ENCODE data around the gene EPHB6. TPM values are rescaled to one million over a fixed set of nuclear protein-coding genes. Genes with fewer than 3 reads are reported as not detected.

The EPHB6 gene
- total RNA-seq, 4 donors from 2014 or later: 16.9 to 89.0 (median 45.7) TPM

DNA sequence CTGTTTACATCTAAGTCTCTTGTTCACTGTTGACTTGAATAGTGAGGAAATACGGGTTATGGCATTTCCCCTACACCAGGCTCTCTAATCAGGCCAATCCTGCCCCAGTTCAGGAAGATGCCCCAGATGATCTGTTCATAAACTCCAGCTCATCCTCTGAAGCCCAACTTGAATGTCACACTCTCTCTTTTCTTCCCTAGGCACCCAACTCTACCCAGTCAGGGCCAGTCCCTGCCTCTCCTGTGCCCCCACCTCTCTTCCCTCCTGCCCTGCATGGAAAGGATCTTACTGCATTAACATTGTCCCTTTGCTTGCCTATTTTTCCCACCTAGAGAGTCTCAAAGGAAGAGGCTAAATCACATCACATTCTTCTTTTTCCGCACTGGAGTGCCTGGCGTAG lies 41.3 kb downstream of the EPHB6 start:
- TF ChIP-seq, protein P1, sequence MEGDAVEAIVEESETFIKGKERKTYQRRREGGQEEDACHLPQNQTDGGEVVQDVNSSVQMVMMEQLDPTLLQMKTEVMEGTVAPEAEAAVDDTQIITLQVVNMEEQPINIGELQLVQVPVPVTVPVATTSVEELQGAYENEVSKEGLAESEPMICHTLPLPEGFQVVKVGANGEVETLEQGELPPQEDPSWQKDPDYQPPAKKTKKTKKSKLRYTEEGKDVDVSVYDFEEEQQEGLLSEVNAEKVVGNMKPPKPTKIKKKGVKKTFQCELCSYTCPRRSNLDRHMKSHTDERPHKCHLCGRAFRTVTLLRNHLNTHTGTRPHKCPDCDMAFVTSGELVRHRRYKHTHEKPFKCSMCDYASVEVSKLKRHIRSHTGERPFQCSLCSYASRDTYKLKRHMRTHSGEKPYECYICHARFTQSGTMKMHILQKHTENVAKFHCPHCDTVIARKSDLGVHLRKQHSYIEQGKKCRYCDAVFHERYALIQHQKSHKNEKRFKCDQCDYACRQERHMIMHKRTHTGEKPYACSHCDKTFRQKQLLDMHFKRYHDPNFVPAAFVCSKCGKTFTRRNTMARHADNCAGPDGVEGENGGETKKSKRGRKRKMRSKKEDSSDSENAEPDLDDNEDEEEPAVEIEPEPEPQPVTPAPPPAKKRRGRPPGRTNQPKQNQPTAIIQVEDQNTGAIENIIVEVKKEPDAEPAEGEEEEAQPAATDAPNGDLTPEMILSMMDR (IDR thresholded peaks at IDR 0.05): no peak
- ATAC-seq (ENCODE audit: low FRiP score): no peak
- DNase-seq (ENCODE audit: low spot score): no peak

DNA sequence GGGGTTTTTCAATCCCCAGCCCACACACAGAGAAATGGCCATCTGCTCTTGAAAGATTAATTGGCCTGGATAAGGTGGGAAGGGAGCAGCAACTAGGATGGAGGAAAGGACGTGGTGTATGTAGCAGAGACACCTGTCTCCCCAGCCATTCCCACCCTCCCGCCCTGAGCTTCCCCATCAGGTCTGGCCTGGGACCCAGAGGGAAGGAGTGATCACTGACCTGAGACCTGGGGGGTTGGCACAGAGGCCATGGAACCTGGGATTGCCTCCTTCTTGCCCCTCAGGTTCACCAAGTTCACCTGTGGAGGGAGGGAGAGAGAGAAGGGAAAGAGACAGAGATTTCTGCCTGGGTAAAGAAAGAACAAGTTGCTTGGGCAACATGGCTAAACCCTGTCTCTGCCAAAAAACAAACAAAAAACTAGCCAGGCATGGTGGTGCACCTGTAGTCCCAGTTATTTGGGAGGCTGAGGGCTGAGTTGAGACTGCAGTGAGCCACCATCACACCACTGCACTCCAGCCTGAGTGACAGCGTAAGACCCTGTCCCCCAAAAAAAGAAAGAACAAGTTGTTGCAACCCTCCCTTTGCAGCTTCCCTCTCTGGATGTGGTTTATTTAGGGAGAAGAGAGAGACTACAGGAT lies 42.0 kb downstream of the EPHB6 start:
- TF ChIP-seq, protein P1 (IDR thresholded peaks at IDR 0.05): no peak
- DNase-seq (ENCODE audit: low spot score): no peak

DNA sequence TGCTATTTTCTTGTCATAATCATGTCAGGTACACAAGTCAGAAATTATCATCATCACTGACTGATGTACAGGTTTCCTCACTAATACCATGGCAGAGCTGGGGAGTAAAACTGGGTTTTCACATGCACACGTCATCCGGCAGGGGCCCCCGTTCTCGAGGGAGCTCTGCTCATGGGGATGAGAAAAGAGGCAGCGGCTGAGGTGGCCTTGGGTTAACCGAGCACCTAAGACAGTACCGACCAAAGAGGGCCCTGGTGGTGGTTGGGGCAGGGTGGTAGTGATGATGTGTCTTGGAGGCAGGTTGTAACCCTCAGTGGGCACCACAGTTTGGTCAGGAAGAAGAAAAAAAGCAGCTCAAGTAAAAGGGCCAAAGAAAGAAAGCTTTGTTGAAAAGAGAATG lies 42.8 kb downstream of the EPHB6 start:
- DNase-seq (ENCODE audit: low spot score) (no peak), ATAC-seq (ENCODE audit: low FRiP score) (no peak)
- TF ChIP-seq, protein P1 (IDR thresholded peaks at IDR 0.05): no peak

More for the DNA sequence above, 42.0 kb downstream of the EPHB6 start:
- no peak for ATAC-seq (ENCODE audit: low FRiP score)

DNA sequence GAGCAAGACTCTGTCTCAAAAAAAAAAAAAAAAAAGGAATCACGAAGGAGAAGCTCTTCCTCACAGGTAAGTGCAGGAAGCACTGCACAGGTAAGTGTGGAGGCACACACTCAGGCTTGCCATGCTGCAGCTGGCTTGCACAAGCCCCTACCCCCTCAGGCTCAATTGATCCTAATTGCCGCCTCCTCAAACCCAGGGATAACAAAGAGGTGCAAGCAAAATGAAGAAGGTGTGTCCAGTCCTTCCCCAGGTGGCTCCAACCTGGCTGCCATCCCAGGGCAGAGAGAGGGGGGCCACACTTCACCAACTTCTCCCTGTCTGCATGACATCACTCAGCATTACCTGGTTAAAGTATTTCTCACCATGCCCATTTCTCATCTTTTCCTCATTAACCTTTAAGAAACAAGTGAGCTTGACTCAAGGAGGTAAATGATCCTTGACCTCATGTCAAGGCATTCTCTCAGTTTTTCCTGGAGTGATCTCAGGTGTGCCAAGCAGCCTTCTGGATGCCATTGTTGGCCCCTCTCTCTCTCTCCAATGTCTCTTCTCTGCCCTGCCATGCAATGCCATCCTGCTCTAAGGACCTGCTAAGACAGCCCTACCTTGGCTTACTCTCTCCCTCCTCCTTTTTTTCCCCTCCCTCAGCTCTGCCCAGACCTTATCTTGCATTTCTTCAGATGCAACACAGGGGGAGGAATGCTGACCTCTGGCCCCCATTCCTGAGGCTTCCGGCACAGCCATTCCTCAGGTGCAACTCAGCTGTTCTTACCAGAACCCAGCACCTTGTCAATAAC lies 43.7 kb downstream of the EPHB6 start:
- ATAC-seq (ENCODE audit: low FRiP score) (no peak), DNase-seq (ENCODE audit: low spot score) (no peak)
- TF ChIP-seq, protein P1 (IDR thresholded peaks at IDR 0.05): no peak

DNA sequence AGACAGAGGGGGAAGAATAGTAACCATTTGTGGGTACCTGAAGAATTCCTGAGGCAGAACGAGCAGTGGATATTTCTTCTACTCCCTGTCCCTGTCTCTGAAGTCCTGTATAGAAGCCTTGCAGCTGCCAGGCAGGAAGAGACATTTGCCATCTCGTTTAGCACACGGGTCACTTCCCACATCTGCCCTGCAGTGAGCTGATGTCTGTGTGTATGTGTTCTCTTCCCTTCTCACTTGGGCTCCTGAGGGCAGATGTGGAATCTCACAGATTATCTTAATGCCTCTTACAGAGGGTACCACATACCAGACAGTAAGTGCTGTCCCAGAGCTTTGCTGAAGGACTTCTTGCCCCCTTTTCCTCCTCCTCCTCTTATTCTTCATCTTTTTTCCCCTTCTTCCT lies 44.8 kb downstream of the EPHB6 start:
- DNase-seq (ENCODE audit: low spot score) (no peak), ATAC-seq (ENCODE audit: low FRiP score) (no peak)
- TF ChIP-seq, protein P1 (IDR thresholded peaks at IDR 0.05): no peak

DNA sequence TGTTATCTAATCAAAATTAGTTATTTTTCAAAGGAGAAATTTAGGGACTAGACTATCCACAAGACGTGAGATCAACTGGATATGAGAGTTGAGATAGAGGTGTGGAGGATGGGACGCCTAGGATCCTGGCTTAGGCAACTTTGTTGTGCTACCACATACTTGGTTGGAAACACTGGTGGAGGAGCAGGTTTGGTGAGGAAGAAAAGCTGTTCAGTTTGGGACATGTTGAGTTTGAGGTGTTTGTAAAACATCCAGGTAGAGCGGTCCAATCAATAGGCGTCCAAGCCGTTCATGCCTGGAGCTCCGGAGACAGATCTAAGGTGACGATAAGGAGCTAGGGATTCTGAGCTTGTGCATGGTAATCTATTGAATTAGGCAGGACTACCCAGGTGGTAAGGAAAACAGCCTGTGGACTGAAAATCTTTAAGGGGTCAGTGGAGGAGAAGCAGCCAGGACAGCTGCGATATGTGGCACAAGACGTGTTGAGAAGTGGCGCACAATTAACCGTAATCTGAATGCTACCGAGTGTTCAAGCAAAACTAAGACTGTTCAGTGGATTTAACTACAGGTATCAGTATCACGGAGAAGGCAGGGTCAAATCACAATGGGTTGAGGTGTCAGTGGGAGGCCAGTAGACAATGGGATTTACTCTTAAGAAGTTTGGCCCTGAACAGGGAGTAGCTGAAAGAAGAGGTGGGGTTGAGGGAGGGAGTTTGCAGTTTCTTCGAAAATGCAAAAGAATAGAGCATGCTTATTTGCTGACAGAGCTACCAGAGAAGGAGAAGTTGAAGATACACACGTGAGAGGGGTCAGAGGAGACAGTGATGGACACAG lies 46.8 kb downstream of the EPHB6 start:
- no peak for ATAC-seq (ENCODE audit: low FRiP score)
- TF ChIP-seq, protein P1 (IDR thresholded peaks at IDR 0.05): no peak
- DNase-seq (ENCODE audit: low spot score): no peak
